ENCODE results near the gene AQP1. TPM values are rescaled to one million over a fixed set of nuclear protein-coding genes. Genes with fewer than 3 reads are reported as not detected.

AQP1 gene
- total and polyA plus RNA-seq, 2 of the 8 experiments (the other 6 are each of a cell fraction or from before 2014, with no cell fraction given): 0.18 to 0.19 TPM

GRCh38 chr7:30923009-30923773, 11.5 kb downstream of the AQP1 start:
- Histone ChIP-seq H4K5ac (ENCODE audit: insufficient read length, low read depth, low read length) (no peak overlapping the region), H3K9ac (replicated peaks in 1 of 4; ENCODE audit: extremely low read depth in 1 of 4, low read depth in 3 of 4, low read length in 3 of 4) (no peak overlapping the region), H3K23me2 (ENCODE audit: low read depth, low read length) (no peaks in the 10 kb centered on the region), H3K36me3 (ENCODE audit: control insufficient read depth in 2 of 4, insufficient read depth in 4 of 4, low read length in 3 of 4) (no peaks in the 10 kb centered on the region), H2AFZ (ENCODE audit: low read length) (no peak overlapping the region), H3K9me3 (ENCODE audit: insufficient read depth in 2 of 2, low read depth in 1 of 2, low read length in 1 of 2) (no peaks in the 10 kb centered on the region), H3K18ac (ENCODE audit: extremely low read depth, low read length) (no peak overlapping the region), H3K79me2 (ENCODE audit: control insufficient read depth in 1 of 2, insufficient read depth in 2 of 2, low read length in 2 of 2) (no peaks in the 10 kb centered on the region), H2BK15ac (ENCODE audit: low read length) (no peak overlapping the region), H2AK5ac (ENCODE audit: low read depth, low read length) (no peak overlapping the region), H3K27ac (ENCODE audit: low read depth, low read length) (no peak overlapping the region), H2BK20ac (ENCODE audit: low read length) (no peak overlapping the region), H3K4me1 (replicated peaks in 1 of 4; ENCODE audit: control insufficient read depth in 3 of 4, insufficient read depth in 4 of 4, low read length in 3 of 4) (no peaks in the 10 kb centered on the region), H3K4me3 (ENCODE audit: extremely low read depth in 1 of 4, insufficient read depth in 2 of 4, low read depth in 3 of 4, low read length in 4 of 4) (no peak overlapping the region), H2BK120ac (replicated peaks; ENCODE audit: low read depth, low read length) (no peak overlapping the region), H3K27me3 (replicated peaks in 1 of 4; ENCODE audit: control insufficient read depth in 3 of 4, extremely low read depth in 1 of 4, insufficient read depth in 3 of 4, low read length in 3 of 4) (no peaks in the 10 kb centered on the region; a peak in 1 of 7 replicates), H3K4ac (replicated peaks; ENCODE audit: insufficient read length, low read depth, low read length) (no peak overlapping the region), H2BK5ac (ENCODE audit: low read depth, low read length) (no peak overlapping the region), H3K79me1 (ENCODE audit: low read depth, low read length) (no peaks in the 10 kb centered on the region), H3K14ac (ENCODE audit: insufficient read length) (no peak overlapping the region), H4K91ac (replicated peaks; ENCODE audit: insufficient read length, low read length) (no peak overlapping the region), H3K56ac (replicated peaks; ENCODE audit: insufficient read length, low read depth, low read length) (no peak overlapping the region), H3K4me2 (ENCODE audit: insufficient read depth in 1 of 2, low read depth in 2 of 2, low read length in 2 of 2) (no peak overlapping the region), H4K8ac (ENCODE audit: extremely low read depth, insufficient read depth, low read length) (no peak overlapping the region), H2BK12ac (ENCODE audit: low read depth, low read length) (no peak overlapping the region), H4K20me1 (replicated peaks in 1 of 2; ENCODE audit: control insufficient read depth in 1 of 2, insufficient read depth in 2 of 2, low read length in 2 of 2) (no peaks in the 10 kb centered on the region), H3K23ac (ENCODE audit: insufficient read length) (no peak overlapping the region)
- DNase-seq (ENCODE audit: low read depth in 1 of 2, low spot score in 2 of 2) (peak in 1 of 2 experiments; percentile 36), FAIRE-seq (no peak)
- TF ChIP-seq RBBP5 (IDR thresholded peaks at IDR 0.05; ENCODE audit: borderline replicate concordance, low read depth, low read length) (no peak), RAD21 (IDR thresholded peaks at IDR 0.05 in 1 of 2, conservative IDR thresholded peaks at IDR 0.05 in 1 of 2; ENCODE audit: low read depth in 2 of 2, low read length in 2 of 2) (no peak), KDM1A (IDR thresholded peaks at IDR 0.05; ENCODE audit: borderline replicate concordance, low read length) (no peak)
- CTCF ChIA-PET (ENCODE audit: partially characterized antibody): interaction anchor here (0.8 to 2.0 kb wide), 8 partner anchors 10 to 137 kb away, joined by 3 to 9 read pairs (median 4); no protein-coding TSS in a partner anchor
- WGBS, 2 experiments (ENCODE audit: extremely low coverage in 1 of 2, insufficient coverage in 1 of 2, insufficient read length in 1 of 2, insufficient replicate concordance in 2 of 2, low coverage in 1 of 2, low lambda C conversion rate in 2 of 2, missing lambda C conversion rate in 1 of 2): 90% methylated on average over 17 of the region's 19 CpGs; no CpG with 5 or more reads in 1 of the 2 experiments
- POLR2A ChIA-PET (ENCODE audit: partially characterized antibody): interaction anchor here (0.8 kb wide), 1 partner anchor 10 kb away, joined by 3 read pairs; no protein-coding TSS in a partner anchor
